CD8-positive, alpha-beta memory T cell (primary cell): Measurements from ENCODE around the gene PRKAR1B. TPM values are rescaled to one million over a fixed set of nuclear protein-coding genes. Genes with fewer than 3 reads are reported as not detected.
A peak's percentile ranks its signal among the peaks of the same experiment; 100 is the strongest.

Experiments used
- CTCF ChIA-PET: fragments of 350-600 bp; sonication (Branson Sonifier 250); formaldehyde crosslinking; loops from one replicate; lab custom pipeline; 2021; ENCODE audit warnings: antibody characterized with exemption; lab: Charles Lee
- POLR2A ChIA-PET: fragments of 350-600 bp; sonication (Branson Sonifier 250); formaldehyde crosslinking; loops from one replicate; lab custom pipeline; 2021; ENCODE audit warnings: antibody characterized with exemption; lab: Charles Lee
- DNase-seq, 5 donors: peaks; one replicate each; pipeline versions ENCODE4 v3.0.0 to v3.0.0-alpha.2; 2020 to 2022; ENCODE audit warnings: mixed read lengths in 1 of 5
- H3K27ac ChIP-seq: one replicate; pipeline ENCODE4 v1.7.0; 2013; ENCODE audit warnings: low read depth, mild to moderate bottlenecking, low read length, moderate library complexity
- H3K27me3 ChIP-seq: 2 replicates; pipeline ENCODE4 v1.7.0; 2013; ENCODE audit warnings: low read length, mild to moderate bottlenecking; ENCODE audit not compliant: insufficient read depth, poor library complexity, severe bottlenecking
- H3K36me3 ChIP-seq: 2 replicates; pipeline ENCODE4 v1.7.0; 2013; ENCODE audit warnings: mild to moderate bottlenecking, low read length, moderate library complexity; ENCODE audit not compliant: insufficient read depth
- H3K4me1 ChIP-seq: 2 replicates; pipeline ENCODE4 v1.7.0; 2013; ENCODE audit warnings: mild to moderate bottlenecking, low read length, moderate library complexity; ENCODE audit not compliant: insufficient read depth
- H3K4me3 ChIP-seq: 2 replicates; pipeline ENCODE4 v1.7.0; 2013; ENCODE audit warnings: mild to moderate bottlenecking, low read length
- H3K9me3 ChIP-seq: 2 replicates; pipeline ENCODE4 v1.7.0; 2013; ENCODE audit warnings: mild to moderate bottlenecking, low read length
- H3K27ac Mint-ChIP-seq, 8 donors: one replicate each; pipeline ENCODE4 v1.8.0; 2020 to 2021; ENCODE audit warnings: mixed read lengths in 8 of 8, mild to moderate bottlenecking in 6 of 8, inconsistent platforms in 3 of 8, moderate library complexity in 3 of 8
- H3K27me3 Mint-ChIP-seq, 2 donors: one replicate each; pipeline ENCODE4 v1.8.0; 2020 to 2021; ENCODE audit warnings: mixed read lengths in 2 of 2, mild to moderate bottlenecking in 1 of 2, moderate library complexity in 1 of 2
- H3K36me3 Mint-ChIP-seq, 3 donors: one replicate each; pipeline ENCODE4 v1.8.0; 2020 to 2021; ENCODE audit warnings: mixed read lengths in 3 of 3, inconsistent platforms in 1 of 3, mild to moderate bottlenecking in 1 of 3
- H3K4me1 Mint-ChIP-seq, 3 donors: one replicate each; pipeline ENCODE4 v1.8.0; 2020 to 2021; ENCODE audit warnings: mixed read lengths in 3 of 3, inconsistent platforms in 1 of 3, mild to moderate bottlenecking in 1 of 3
- H3K4me3 Mint-ChIP-seq, 7 donors: one replicate each; pipeline ENCODE4 v1.8.0; 2020 to 2021; ENCODE audit warnings: mixed read lengths in 7 of 7, mild to moderate bottlenecking in 6 of 7, moderate library complexity in 4 of 7, inconsistent platforms in 2 of 7
- H3K9me3 Mint-ChIP-seq, 5 donors: one replicate each; pipeline ENCODE4 v1.8.0; 2020 to 2022; ENCODE audit warnings: mixed read lengths in 5 of 5, mild to moderate bottlenecking in 3 of 5, moderate library complexity in 2 of 5, inconsistent platforms in 1 of 5
- polyA plus RNA-seq: library from polyadenylated mRNA; unstranded; fragments of 300-500 nt; fragmentation: Illumina TruSeq; gene quantifications from one replicate; pipeline ENCODE4 v1.2.3, GENCODE V29; 2021
- total RNA-seq, 2 experiments: library from RNA; stranded (reverse); gene quantifications; one replicate each; pipeline ENCODE4 v1.2.3, GENCODE V29; 2021

Gene PRKAR1B
- total and polyA plus RNA-seq, 3 experiments from 2014 or later, result 8.1 to 32.4 (median 28.3) TPM

DNA sequence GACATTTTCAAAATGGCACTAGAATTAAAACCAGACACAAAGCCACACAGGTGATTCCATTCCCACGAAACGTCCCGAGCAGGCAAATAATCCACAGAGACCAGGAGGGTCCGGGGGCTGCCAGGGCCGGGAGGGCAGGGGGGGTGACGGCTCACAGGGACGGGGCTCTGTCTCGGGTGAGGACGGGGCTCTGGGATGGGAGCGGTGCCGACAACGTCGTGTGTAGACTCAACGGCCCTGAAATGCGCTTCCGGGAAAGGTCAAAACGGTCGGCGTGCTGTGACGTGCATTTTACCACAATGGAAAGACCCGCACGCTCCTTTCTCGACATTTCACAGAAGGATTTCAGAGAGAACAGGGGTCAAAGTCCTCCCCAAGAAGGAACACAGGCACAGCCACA lies 144.2 kb downstream of the PRKAR1B start:
- H3K4me3 ChIP-seq, result no peak overlapping the region
- ChIA-PET POLR2A (no interaction called here), CTCF (no interaction called here)
- H3K36me3 ChIP-seq, result no peaks in the 10 kb centered on the region
- Mint-ChIP-seq H3K27ac (peak overlapping the region in 7 of 8 donors; percentile 34 to 99 (median 97)), H3K27me3 (no peaks in the 10 kb centered on the region), H3K4me1 (peaks cover 29 to 41% (median 34%) of the 10 kb centered on the region in 3 donors), H3K36me3 (peaks cover 0 to 8% (median 4%) of the 10 kb centered on the region in 3 donors), H3K9me3 (no peaks in the 10 kb centered on the region), H3K4me3 (peak overlapping the region; percentile 80 to 95 (median 92))
- no peak overlapping the region for H3K27ac ChIP-seq
- peaks cover 25% of the 10 kb centered on the region for H3K4me1 ChIP-seq
- no peaks in the 10 kb centered on the region for H3K9me3 ChIP-seq
- peak in 1 of 5 donors; percentile 10 for DNase-seq
- no peaks in the 10 kb centered on the region for H3K27me3 ChIP-seq

DNA sequence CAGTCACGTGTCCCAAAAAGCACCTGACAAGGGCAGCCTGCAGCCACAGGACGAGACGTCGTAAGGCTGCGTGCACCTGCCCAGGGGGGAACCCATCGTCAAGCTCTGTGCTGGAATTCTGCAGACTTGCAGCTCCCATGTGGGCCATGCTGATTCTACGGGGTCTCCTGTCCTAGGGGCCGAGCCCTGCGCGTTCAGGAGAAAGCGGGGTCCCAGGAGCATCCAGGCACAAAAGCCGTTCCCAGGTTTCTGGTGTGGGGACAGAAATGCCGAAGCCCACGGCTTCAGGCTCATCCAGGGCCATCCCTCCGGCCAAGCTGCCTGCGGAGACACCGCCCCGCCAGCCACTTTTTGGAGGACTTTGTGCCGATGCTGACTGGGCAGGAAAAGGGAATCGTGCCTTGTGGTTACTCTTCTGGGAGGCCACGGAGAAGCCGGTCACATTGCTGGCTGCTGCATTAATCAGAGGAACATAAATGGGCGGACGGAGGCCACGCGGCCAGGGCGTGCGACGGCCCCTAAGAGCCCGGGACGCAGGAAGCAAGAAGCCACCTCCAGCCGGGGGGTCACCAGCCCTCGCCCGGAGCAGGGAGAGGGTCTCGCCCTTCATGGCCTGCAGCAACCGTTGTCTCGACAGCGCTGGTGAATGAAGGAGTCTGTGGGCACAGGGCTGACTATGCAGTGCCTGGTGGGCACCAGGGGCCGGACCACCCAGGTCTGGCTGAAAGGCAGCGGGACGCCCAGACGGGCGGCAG lies 144.8 kb downstream of the PRKAR1B start:
- no peaks in the 10 kb centered on the region for H3K27me3 Mint-ChIP-seq
- no peaks in the 10 kb centered on the region for H3K36me3 ChIP-seq
- peaks cover 25% of the 10 kb centered on the region for H3K4me1 ChIP-seq
- H3K27ac ChIP-seq, result no peak overlapping the region
- CTCF ChIA-PET, result no interaction called here
- DNase-seq, result no peak
- no peaks in the 10 kb centered on the region for H3K9me3 ChIP-seq
- POLR2A ChIA-PET, result no interaction called here
- H3K27me3 ChIP-seq, result no peaks in the 10 kb centered on the region
- peak overlapping the region; percentile 29 to 86 (median 46) for H3K4me3 Mint-ChIP-seq
- no peak overlapping the region for H3K4me3 ChIP-seq
- peaks cover 0 to 8% (median 4%) of the 10 kb centered on the region in 3 donors for H3K36me3 Mint-ChIP-seq
- no peaks in the 10 kb centered on the region for H3K9me3 Mint-ChIP-seq
- peaks cover 29 to 41% (median 34%) of the 10 kb centered on the region in 3 donors for H3K4me1 Mint-ChIP-seq
- peak overlapping the region in 4 of 8 donors; percentile 47 to 91 (median 82) for H3K27ac Mint-ChIP-seq

DNA sequence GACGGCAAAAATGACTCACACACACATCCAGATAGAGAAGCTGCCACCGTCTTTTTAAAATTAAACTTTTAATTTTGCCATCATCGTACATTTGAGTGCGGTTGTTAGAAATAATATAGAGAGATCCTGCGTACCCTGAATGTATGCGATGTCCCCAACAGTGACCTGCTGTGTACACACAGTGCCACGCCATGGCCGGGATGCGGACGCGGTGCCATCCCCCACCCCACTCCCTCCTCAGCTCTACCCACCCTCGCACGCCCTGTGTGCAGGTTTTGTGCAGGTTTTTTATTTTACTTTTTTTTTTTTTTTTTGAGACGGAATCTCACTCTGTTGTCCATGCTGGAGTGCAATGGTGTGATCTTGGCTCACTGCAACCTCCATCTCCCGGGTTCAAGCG lies 148.7 kb downstream of the PRKAR1B start:
- peaks cover 2 to 4% (median 4%) of the 10 kb centered on the region in 3 donors for H3K36me3 Mint-ChIP-seq
- Histone ChIP-seq H3K27me3 (no peaks in the 10 kb centered on the region), H3K36me3 (no peaks in the 10 kb centered on the region), H3K4me1 (peaks cover 3% of the 10 kb centered on the region), H3K27ac (no peak overlapping the region), H3K9me3 (no peaks in the 10 kb centered on the region), H3K4me3 (no peak overlapping the region)
- DNase-seq, result no peak
- H3K9me3 Mint-ChIP-seq, result no peaks in the 10 kb centered on the region
- H3K4me1 Mint-ChIP-seq, result peaks cover 3 to 11% (median 4%) of the 10 kb centered on the region in 3 donors
- no peak overlapping the region for H3K4me3 Mint-ChIP-seq
- H3K27me3 Mint-ChIP-seq, result no peaks in the 10 kb centered on the region
- peak overlapping the region in 2 of 8 donors; percentile 17 to 19 for H3K27ac Mint-ChIP-seq
- POLR2A ChIA-PET, result no interaction called here
- CTCF ChIA-PET, result no interaction called here

- DNase-seq, result no peak
- ChIA-PET POLR2A (no interaction called here), CTCF (no interaction called here)
- Mint-ChIP-seq H3K4me1 (peaks cover 0 to 6% (median 1%) of the 10 kb centered on the region in 3 donors), H3K27me3 (no peaks in the 10 kb centered on the region), H3K9me3 (no peaks in the 10 kb centered on the region), H3K36me3 (peaks cover 2 to 4% (median 4%) of the 10 kb centered on the region in 3 donors), H3K27ac (peak overlapping the region in 1 of 8 donors; percentile 17), H3K4me3 (no peak overlapping the region)
- Histone ChIP-seq H3K36me3 (no peaks in the 10 kb centered on the region), H3K27me3 (no peaks in the 10 kb centered on the region), H3K27ac (no peak overlapping the region), H3K4me3 (no peak overlapping the region), H3K4me1 (no peaks in the 10 kb centered on the region), H3K9me3 (no peaks in the 10 kb centered on the region)
Measured at GRCh38 chr7:577741-578370, 149.2 kb downstream of the PRKAR1B start.

DNA sequence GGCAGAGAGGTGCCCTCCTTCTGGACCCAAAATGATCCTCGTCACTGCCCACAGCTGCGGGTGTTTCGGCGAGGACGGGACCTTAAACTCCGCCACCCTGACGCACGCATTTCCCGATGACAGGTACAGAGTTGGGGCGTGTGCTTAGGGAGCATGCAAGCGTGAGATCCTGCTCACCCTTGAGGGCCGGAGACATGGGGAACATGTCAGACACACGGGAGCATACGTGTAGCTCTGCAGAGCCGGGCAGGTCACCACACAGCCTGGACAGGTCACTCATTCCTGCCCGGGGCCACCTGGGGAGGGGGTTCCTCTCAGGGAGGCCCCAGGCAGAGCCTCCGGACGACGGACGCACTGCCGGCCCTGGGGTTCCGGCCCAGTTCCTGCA lies 149.8 kb downstream of the PRKAR1B start:
- POLR2A ChIA-PET, result interaction anchor here (0.6 kb wide), 1 partner anchor 8 kb away, joined by 3 read pairs; no protein-coding TSS in a partner anchor

DNA sequence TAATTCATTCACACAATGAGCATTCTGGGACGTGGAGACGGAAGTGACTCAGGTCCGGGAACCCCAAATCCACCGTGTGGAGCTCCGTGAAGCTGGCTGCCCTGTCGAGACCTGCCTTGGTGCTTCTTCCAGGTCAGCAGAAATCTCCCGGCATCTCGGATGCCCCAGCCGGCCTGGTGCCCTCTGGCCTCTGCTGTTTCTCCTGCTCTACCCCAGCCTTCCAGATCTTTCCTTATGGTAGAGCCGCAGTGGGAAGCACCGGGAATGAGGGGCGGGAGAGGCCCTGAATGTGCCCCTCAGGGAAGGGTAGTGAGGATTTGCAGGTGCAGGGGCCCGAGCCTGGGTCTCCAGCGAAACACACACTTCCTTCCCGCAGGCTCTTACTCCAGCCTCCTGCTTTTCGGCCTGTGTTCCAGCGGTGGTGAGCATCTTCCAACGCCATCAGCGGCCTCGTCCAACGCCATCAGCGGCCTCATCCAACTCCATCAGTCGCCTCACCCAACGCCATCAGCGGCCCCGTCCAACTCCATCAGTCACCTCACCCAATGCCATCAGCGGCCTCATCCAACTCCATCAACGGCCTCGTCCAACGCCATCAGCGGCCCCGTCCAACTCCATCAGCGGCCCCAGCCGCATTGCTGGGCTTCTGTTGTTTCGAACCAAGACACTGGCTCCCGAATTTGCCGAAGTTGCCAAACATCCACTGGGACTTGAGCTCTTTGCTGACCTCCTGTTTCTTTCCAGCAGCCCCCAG lies 150.4 kb downstream of the PRKAR1B start:
- ChIA-PET CTCF (no interaction called here), POLR2A (interaction anchor here (0.6 kb wide), 1 partner anchor 9 kb away, joined by 3 read pairs; no protein-coding TSS in a partner anchor)
- no peak overlapping the region for H3K4me3 Mint-ChIP-seq
- no peak for DNase-seq
- H3K36me3 Mint-ChIP-seq, result peaks cover 2 to 4% (median 4%) of the 10 kb centered on the region in 3 donors
- Histone ChIP-seq H3K27ac (no peak overlapping the region), H3K4me3 (no peak overlapping the region), H3K36me3 (no peaks in the 10 kb centered on the region), H3K27me3 (no peaks in the 10 kb centered on the region), H3K4me1 (no peaks in the 10 kb centered on the region), H3K9me3 (no peaks in the 10 kb centered on the region)
- H3K4me1 Mint-ChIP-seq, result peaks cover 0 to 3% (median 0%) of the 10 kb centered on the region in 3 donors
- H3K9me3 Mint-ChIP-seq, result no peaks in the 10 kb centered on the region
- no peaks in the 10 kb centered on the region for H3K27me3 Mint-ChIP-seq
- H3K27ac Mint-ChIP-seq, result peak overlapping the region in 1 of 8 donors; percentile 57

More for the DNA sequence above, 149.8 kb downstream of the PRKAR1B start:
- DNase-seq, result no peak
- Histone ChIP-seq H3K27ac (no peak overlapping the region), H3K36me3 (no peaks in the 10 kb centered on the region), H3K9me3 (no peaks in the 10 kb centered on the region), H3K4me3 (no peak overlapping the region), H3K27me3 (no peaks in the 10 kb centered on the region), H3K4me1 (no peaks in the 10 kb centered on the region)
- H3K9me3 Mint-ChIP-seq, result no peaks in the 10 kb centered on the region
- H3K36me3 Mint-ChIP-seq, result peaks cover 2 to 4% (median 4%) of the 10 kb centered on the region in 3 donors
- H3K27me3 Mint-ChIP-seq, result no peaks in the 10 kb centered on the region
- CTCF ChIA-PET, result no interaction called here
- no peak overlapping the region for H3K27ac Mint-ChIP-seq
- H3K4me3 Mint-ChIP-seq, result no peak overlapping the region
- peaks cover 0 to 3% (median 0%) of the 10 kb centered on the region in 3 donors for H3K4me1 Mint-ChIP-seq

GRCh38 chr7:575425-576366 lies 151.4 kb downstream of the PRKAR1B start:
- ChIA-PET POLR2A (no interaction called here), CTCF (no interaction called here)
- Histone ChIP-seq H3K4me1 (no peaks in the 10 kb centered on the region), H3K36me3 (no peaks in the 10 kb centered on the region), H3K9me3 (no peaks in the 10 kb centered on the region), H3K4me3 (no peak overlapping the region), H3K27me3 (no peaks in the 10 kb centered on the region), H3K27ac (no peak overlapping the region)
- H3K27me3 Mint-ChIP-seq, result no peaks in the 10 kb centered on the region
- H3K4me3 Mint-ChIP-seq, result no peak overlapping the region
- no peaks in the 10 kb centered on the region for H3K9me3 Mint-ChIP-seq
- no peak for DNase-seq
- H3K36me3 Mint-ChIP-seq, result peaks cover 2 to 4% (median 4%) of the 10 kb centered on the region in 3 donors
- H3K27ac Mint-ChIP-seq, result peak overlapping the region in 1 of 8 donors; percentile 24
- H3K4me1 Mint-ChIP-seq, result no peaks in the 10 kb centered on the region
